Measurements from ENCODE around the gene ERCC4.

- no peak for TF ChIP-seq POLR2AphosphoS5 (IDR thresholded peaks at IDR 0.05; ENCODE audit: low read depth, low read length)
- TF ChIP-seq SIN3A (IDR thresholded peaks at IDR 0.05; ENCODE audit: borderline replicate concordance, insufficient read depth, low read length) = no peak
Observed at GRCh38 chr16:13994239-13995106, 74.5 kb downstream of the ERCC4 start.

Measured in PFSK-1 (cell line).